Stimulated activated CD4-positive, alpha-beta T cell treated with anti-CD3 and anti-CD28 coated beads, Interleukin-1b, Interleukin-23, amount 100 ng/mL, for 48 hours (primary cell): Measurements from ENCODE around the gene ALOX12B.
A peak's percentile ranks its signal among the peaks of the same experiment; 100 is the strongest.
"Not testable (repeated sequence)": the region's sequence is repeated elsewhere in the genome, so short reads cannot be mapped to it uniquely, and the experiment has no call there.

Experiments
- DNase-seq: peaks from one replicate; pipeline ENCODE4 v3.0.0-alpha.2; 2020

The ALOX12B gene

GRCh38 chr17:8041979-8042378, 45.5 kb downstream of the ALOX12B start:
- DNase-seq, result no peak

- peak; percentile 40 for DNase-seq
Observed at GRCh38 chr17:8041249-8041928, 46.1 kb downstream of the ALOX12B start.

DNA sequence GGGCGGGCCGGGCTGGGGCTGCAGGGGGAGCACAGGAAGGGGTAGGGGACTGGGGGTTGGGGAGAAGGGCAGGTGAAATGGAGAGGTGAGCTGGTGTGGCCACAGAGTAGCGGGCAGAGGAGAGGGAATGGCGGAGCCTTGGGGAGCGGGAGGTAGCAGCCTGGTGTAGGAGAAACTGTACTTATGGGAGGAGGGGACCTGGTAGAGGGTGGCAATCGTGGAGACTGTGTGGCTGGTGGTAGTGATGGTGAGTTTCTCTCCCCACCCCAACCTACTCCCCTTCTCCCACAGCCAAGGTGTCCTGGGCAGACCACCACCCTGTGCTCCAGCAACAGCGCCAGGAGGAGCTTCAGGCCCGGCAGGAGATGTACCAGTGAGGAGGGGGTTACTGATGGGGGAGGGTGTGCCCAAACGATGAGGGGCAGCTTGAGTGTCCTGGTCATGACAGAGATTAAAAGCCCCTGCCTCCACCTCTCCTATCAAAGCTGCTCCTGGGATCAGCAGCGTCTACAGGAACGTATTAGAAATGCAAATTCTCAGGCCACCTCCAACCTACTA, 47.8 kb downstream of the ALOX12B start:
- no peak for DNase-seq

DNA sequence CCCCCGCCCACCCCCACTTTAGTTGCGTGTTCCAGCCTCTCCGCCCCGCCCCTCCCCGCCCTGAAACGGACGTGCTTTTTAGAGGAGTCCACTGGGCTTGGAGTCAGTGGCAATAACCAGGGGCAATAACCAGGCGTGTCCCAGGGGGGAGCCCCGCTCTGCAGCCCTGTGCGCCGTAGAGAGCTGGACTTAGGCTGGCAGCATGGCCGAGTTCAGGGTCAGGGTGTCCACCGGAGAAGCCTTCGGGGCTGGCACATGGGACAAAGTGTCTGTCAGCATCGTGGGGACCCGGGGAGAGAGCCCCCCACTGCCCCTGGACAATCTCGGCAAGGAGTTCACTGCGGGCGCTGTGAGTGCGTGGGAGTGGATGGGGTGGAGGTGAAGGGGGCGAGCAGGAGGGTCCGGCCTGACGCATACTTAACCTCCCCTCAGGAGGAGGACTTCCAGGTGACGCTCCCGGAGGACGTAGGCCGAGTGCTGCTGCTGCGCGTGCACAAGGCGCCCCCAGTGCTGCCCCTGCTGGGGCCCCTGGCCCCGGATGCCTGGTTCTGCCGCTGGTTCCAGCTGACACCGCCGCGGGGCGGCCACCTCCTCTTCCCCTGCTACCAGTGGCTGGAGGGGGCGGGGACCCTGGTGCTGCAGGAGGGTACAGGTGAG, 48.4 kb downstream of the ALOX12B start, which contains the start of gene ALOX15B:
TSS of gene ALOX15B (plus strand) at position 106 of the 657 bp plus-strand sequence. CDS start at position 203, 97 bp downstream.
- no peak for DNase-seq

GRCh38 chr17:8032442-8032841, 55.1 kb downstream of the ALOX12B start:
- no peak for DNase-seq

DNA sequence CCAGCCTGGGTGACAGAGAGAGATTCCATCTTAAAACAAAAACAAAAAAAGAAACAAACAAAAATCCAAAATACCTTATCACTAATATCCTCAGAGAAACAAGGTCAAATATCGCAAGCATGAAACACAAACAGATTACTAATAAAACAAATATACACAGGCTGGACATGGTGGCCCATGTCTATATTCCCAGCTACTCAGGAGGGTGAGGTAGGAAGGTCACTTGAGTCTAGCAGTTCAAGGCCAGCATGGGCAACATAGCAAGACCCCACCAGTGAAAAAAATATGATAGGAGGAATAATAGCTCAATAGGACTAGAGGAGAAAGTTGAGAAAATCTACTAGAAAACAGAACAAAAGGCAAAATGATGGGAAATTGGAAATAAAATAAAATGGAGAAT, 55.6 kb downstream of the ALOX12B start:
- DNase-seq, result no peak

DNA sequence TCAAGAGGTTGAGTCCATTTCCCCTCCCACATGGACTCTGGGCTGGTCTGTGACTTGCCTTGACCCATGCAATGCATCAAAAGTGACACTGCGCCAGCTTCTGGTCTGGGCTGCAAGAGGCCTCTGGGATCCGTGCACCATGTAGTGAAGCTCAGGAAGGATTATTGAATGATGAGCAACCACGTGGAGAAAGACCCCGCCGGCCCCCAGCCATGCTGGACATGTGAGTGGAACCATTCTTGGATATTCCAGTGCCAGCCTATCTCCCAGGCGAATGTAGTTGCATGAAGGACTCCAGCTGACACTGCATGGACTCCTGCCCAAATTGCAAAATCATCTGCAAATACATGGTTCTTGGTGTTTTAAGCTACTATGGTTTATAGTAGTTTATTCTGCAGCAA, 56.3 kb downstream of the ALOX12B start:
- DNase-seq, result no peak

GRCh38 chr17:8029121-8029520, 58.4 kb downstream of the ALOX12B start:
- DNase-seq, result no peak

GRCh38 chr17:8025176-8025911, 62.2 kb downstream of the ALOX12B start:
- no peak for DNase-seq

GRCh38 chr17:8024161-8024560, 63.4 kb downstream of the ALOX12B start:
- not testable (repeated sequence) for DNase-seq
